ENCODE data around the gene LETMD1.
A peak's percentile ranks its signal among the peaks of the same experiment; 100 is the strongest.

LETMD1 gene

GRCh38 chr12:51025836-51026638 lies 22.1 kb upstream of the LETMD1 start, which contains the start of gene SLC11A2:
SLC11A2 (minus strand) TSS chr12:51026384; CDS start chr12:51010728, 15,656 bp downstream.
- peak; percentile 80 to 85 (median 81) for DNase-seq (ENCODE audit: low read depth in 3 of 3)

GRCh38 chr12:51027342-51027835 lies 20.7 kb upstream of the LETMD1 start:
- DNase-seq (ENCODE audit: low read depth in 3 of 3): no peak

DNA sequence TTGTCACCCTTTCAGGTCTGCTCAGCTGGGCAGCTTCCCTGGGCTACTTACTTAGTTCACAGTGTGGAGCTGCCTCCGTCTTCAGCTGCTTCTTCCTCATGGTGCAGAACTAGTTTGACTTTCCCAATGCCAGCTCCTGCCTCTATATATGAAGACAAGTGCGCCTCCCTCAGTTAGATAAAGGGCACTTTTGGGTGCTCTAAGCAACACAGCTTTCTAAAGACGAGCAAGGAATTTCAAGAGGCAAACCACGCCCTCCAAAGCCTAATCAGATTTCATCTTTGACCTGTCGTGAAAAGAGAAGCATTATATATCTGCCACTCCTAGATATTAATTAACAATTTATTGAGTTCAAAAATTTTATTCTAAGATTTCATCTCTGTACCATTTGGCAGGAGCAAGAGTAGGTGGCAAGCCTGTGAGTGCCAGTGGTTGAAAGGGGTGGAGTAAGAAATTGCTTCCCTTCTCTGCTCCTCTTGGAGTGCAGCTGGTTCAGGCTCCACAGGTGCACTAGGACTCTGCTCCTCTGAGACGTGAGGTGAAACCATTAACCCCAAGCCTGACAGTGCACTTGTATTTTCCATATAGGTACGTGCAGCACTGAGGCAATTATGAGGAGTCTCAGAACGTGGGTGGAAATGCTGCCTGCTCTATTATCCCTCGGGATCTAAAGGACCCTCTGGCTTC lies 19.9 kb upstream of the LETMD1 start:
- DNase-seq (ENCODE audit: low read depth in 3 of 3): no peak

- DNase-seq (ENCODE audit: low read depth in 3 of 3): no peak
Observed at GRCh38 chr12:51028813-51029150, 19.3 kb upstream of the LETMD1 start.

- DNase-seq (ENCODE audit: low read depth in 3 of 3): no peak
Observed at GRCh38 chr12:51033048-51033447, 15.1 kb upstream of the LETMD1 start.

DNA sequence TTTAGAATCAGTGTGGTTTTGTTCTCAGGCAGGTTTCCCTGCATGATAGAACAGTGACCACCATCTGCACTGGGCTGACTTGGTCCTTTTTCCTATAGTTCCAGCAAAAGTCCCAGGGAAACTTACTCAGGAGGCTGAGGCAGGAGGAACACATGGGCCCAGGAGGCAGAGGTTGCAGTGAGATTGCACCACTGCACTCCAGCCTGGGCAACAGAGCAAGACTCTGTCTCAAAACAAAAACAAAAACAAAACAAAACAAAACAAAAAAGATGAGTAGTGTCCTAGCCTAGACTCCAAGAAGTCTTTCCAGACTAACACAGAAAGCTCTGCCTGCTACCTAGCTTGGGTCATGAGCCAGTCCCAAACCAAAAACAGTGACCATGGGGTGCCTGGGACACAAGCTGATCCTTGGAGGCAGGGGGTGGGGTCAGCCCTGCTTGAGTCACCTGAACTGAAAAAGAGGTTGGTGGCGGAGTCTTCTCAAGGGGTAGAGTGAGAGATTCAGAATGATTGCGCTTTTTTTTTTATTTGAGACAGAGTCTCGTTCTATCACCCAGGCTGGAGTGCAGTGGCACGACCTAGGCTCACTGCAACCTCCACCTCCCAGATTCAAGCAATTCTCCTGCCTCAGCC lies 14.6 kb upstream of the LETMD1 start:
- no peak for DNase-seq (ENCODE audit: low read depth in 3 of 3)

DNA sequence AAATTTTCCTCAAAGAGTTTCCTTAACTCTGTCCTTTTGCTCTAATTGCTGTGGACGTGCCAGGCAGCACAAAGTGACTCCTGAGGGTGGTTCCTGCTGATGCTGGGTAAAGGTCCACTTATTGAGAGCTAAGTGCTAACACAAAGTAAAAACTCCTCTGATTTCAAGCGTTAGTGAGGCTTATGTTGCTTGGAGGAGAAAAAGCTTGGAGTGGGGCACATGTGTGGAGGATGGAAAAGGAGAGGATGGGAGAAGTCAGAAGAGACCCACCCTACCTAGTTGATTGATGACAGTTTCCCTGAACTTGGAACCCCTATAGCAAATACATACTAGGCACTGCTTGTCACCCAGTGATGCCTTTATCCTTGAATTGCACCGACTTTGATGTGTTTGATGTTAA lies 11.8 kb upstream of the LETMD1 start:
- no peak for DNase-seq (ENCODE audit: low read depth in 3 of 3)

DNA sequence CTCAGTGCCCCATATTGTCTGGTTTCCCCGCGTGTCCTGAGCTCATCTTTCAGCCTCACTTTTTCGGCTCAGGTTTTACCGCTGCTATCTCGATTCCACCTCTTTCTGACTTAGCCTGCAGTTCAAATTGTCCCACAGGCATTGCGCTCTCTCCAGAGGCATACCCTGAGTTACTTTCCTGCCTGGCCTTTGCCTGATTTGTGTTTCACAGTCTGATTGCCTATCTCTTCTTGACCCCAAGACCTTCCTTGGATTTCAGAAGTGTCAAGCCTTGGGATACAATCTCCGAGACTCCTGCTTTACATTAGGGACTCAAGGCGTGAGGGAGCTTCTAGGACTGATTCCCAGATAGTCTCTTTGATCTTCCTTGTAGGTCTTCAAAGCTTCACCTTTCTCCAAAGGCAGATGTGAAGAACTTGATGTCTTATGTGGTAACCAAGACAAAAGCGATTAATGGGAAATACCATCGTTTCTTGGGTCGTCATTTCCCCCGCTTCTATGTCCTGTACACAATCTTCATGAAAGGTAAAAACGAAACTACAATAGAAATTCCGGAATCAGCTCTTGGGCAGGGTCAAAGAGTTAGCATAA lies 629 bp downstream of the LETMD1 start:
- no peak for DNase-seq (ENCODE audit: low read depth in 3 of 3)

DNA sequence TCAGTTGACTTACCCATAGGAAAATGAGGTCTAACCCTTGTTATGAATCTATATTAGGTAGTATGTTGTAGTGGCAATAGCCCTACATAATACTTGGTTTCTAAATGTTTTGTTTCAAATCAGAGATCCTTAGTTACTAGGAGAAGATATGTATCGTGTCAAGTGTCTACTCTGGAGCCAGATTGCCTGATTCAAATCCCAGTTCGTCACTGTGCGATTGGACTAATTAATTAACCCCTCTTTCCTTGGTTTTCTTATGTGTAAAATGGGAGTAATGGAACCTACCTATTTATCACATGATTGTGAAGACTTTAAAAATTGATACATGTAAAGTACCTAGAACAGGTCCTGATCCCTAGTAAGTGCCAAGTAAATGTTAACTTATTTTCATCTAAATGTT lies 1.4 kb downstream of the LETMD1 start:
- DNase-seq (ENCODE audit: low read depth in 3 of 3): no peak

- no peak for DNase-seq (ENCODE audit: low read depth in 3 of 3)
Observed at GRCh38 chr12:51051787-51052186, 3.7 kb downstream of the LETMD1 start.

DNA sequence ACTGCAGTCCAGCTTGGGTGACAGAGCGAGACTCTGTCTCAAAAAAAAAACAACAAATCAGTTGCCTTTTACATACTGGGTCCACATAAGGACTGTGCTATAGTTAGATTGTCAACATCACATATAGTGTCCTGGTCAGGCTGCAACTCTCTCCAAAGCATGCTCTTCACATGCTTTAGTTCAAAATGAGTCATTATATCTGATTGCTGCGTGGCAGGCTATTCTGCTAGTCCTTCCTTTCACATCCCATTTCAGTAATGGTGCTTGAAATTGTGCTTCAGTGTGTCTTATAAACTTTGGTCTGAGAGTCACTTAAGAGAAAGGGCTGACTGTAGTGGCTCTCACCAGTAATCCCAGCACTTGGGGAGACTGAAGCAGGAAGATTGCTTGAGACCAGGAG lies 6.9 kb downstream of the LETMD1 start:
- no peak for DNase-seq (ENCODE audit: low read depth in 3 of 3)

DNA sequence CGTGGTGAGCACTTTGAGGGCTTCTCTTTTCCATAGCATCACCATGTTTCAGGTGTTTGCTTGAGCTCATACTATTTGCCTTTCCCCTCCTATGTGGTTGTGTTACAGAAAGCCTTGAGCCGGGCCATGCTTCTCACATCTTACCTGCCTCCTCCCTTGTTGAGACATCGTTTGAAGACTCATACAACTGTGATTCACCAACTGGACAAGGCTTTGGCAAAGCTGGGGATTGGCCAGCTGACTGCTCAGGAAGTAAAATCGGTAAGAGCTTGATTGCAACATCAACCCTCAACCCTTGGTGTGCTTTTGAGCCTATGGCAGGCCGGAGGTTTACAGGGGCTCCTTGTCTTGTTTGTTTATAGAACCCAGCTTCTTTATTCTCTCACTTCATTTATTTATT lies 8.1 kb downstream of the LETMD1 start:
- no peak for DNase-seq (ENCODE audit: low read depth in 3 of 3)

GRCh38 chr12:51059086-51059485 lies 11.0 kb downstream of the LETMD1 start:
- no peak for DNase-seq (ENCODE audit: low read depth in 3 of 3)

- no peak for DNase-seq (ENCODE audit: low read depth in 3 of 3)
Observed at GRCh38 chr12:51062631-51063397, 14.7 kb downstream of the LETMD1 start.

- no peak for DNase-seq (ENCODE audit: low read depth in 3 of 3)
Observed at GRCh38 chr12:51065530-51065929, 17.4 kb downstream of the LETMD1 start.

DNA sequence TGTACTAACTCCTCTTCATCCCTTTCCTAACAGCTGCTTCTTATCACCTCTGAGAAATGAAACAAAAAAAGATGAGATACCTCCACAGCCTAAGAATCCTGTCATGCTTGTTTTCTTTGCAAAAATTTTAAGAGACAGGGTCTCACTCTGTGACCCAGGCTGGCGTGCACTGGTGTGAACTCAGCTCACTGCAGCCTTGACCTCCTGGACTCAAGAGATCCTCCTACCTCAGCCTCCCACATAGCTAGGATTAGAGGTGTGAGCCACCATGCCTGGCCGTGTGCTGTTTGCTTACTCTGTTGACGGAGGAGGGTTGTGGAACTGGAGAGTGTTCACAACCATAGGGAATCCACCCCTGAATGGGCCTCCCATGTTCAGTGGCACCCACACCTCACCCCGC lies 19.1 kb downstream of the LETMD1 start:
- no peak for DNase-seq (ENCODE audit: low read depth in 3 of 3)

- DNase-seq (ENCODE audit: low read depth in 3 of 3): no peak
Observed at GRCh38 chr12:51067771-51068170, 19.6 kb downstream of the LETMD1 start.

- no peak for DNase-seq (ENCODE audit: low read depth in 3 of 3)
Observed at GRCh38 chr12:51070004-51070403, 21.9 kb downstream of the LETMD1 start.

- no peak for DNase-seq (ENCODE audit: low read depth in 3 of 3)
Observed at GRCh38 chr12:51071663-51072062, 23.5 kb downstream of the LETMD1 start.

DNA sequence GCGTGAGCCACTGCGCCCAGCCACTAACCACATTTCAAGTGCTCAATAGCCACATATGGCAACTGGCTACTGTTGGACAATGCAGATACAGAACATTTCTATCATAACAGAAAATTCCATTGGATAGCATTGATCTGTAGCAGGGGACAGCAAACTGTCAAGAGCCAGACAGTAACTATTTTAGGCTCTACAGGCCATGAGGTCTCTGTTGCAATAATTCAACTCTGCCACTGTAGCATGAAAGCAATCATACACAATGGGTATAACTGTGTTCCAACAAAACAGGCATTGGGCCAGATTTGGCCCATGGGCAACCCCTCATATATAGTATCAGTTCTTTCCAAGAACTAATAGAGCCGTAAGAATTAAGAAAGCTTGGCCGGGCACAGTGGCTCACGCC lies 27.3 kb downstream of the LETMD1 start:
- DNase-seq (ENCODE audit: low read depth in 3 of 3): no peak

- DNase-seq (ENCODE audit: low read depth in 3 of 3): no peak
Observed at GRCh38 chr12:51076236-51076930, 28.3 kb downstream of the LETMD1 start.
